K562 (cell line): ENCODE results near the gene CPNE6. TPM values are rescaled to one million over a fixed set of nuclear protein-coding genes. Genes with fewer than 3 reads are reported as not detected.

Experiments
- CREB1 ChIP-seq, 2 experiments: sonication (generic) in 1 of 2; formaldehyde crosslinking in 1 of 2; IDR thresholded peaks; 2 replicates each; pipeline versions ENCODE4 v1.6.1 to v1.8.0; 2012 to 2022; ENCODE audit warnings: inconsistent platforms in 1 of 2, mild to moderate bottlenecking in 1 of 2, missing genetic modification reagents in 1 of 2, moderate library complexity in 1 of 2
- ETV5 ChIP-seq: sonication (generic); formaldehyde crosslinking; IDR thresholded peaks from 2 replicates; pipeline ENCODE4 v1.4.0; 2020; ENCODE audit warnings: low read depth, mild to moderate bottlenecking, missing genetic modification reagents
- GABPA ChIP-seq: fragments of 200-800 bp; sonication (Bioruptor generic); conservative IDR thresholded peaks from 2 replicates; pipeline ENCODE4 v1.6.1; 2016; ENCODE audit warnings: low read depth, missing genetic modification characterization, missing compliant biosample characterization
- HMG20A ChIP-seq: fragments of 450-650 bp; formaldehyde crosslinking; conservative IDR thresholded peaks from 2 replicates; pipeline ENCODE4 v1.4.0; 2020; ENCODE audit warnings: mild to moderate bottlenecking, mixed read lengths
- JUND ChIP-seq, 2 experiments: IDR thresholded peaks; 2 replicates in 1 of 2; 3 replicates in 1 of 2; pipeline ENCODE4 v1.6.1; 2011; ENCODE audit warnings: borderline replicate concordance in 2 of 2, low read depth in 2 of 2, low read length in 2 of 2, improper control_type of control experiment in 1 of 2, missing biosample characterization in 1 of 2, missing genetic modification characterization in 1 of 2, missing genetic modification reagents in 1 of 2
- KLF10 ChIP-seq: fragments of 250-450 bp; sonication (Bioruptor Pico); IDR thresholded peaks from 2 replicates; pipeline ENCODE4 v1.6.1; 2021; ENCODE audit warnings: matching md5 sums
- KLF6 ChIP-seq: fragments of 250-450 bp; sonication (Bioruptor Pico); IDR thresholded peaks from 2 replicates; pipeline ENCODE4 v1.4.0; 2020; ENCODE audit warnings: mild to moderate bottlenecking, moderate library complexity, borderline replicate concordance
- NFXL1 ChIP-seq: fragments of 450-650 bp; formaldehyde crosslinking; IDR thresholded peaks from 2 replicates; pipeline ENCODE4 v1.4.0; 2021; ENCODE audit warnings: mild to moderate bottlenecking
- POU5F1 ChIP-seq: fragments of 150-350 bp; IDR thresholded peaks from 2 replicates; pipeline ENCODE4 v1.6.1; 2014; ENCODE audit warnings: borderline replicate concordance, low read length, low read depth, mild to moderate bottlenecking; ENCODE audit not compliant: partially characterized antibody
- SMAD1 ChIP-seq: fragments of 150-350 bp; IDR thresholded peaks from 2 replicates; pipeline ENCODE4 v1.6.1; 2014; ENCODE audit warnings: low read length, low read depth; ENCODE audit not compliant: partially characterized antibody
- STAT5B ChIP-seq: fragments of 250-450 bp; sonication (Bioruptor Pico); IDR thresholded peaks from 2 replicates; pipeline ENCODE4 v1.8.0; 2021; ENCODE audit warnings: mild to moderate bottlenecking, inconsistent platforms
- TAF7 ChIP-seq: fragments of 450-650 bp; IDR thresholded peaks from 2 replicates; pipeline ENCODE4 v1.6.1; 2016; ENCODE audit warnings: missing genetic modification characterization, missing compliant biosample characterization
- TAF9B ChIP-seq: fragments of 450-650 bp; IDR thresholded peaks from 2 replicates; pipeline ENCODE4 v1.6.1; 2018; ENCODE audit warnings: mild to moderate bottlenecking; ENCODE audit not compliant: partially characterized antibody
- TRIM24 ChIP-seq, 2 experiments: fragments of 450-650 bp; IDR thresholded peaks; 2 replicates each; pipeline ENCODE4 v1.6.1; 2016
- ZBED1 ChIP-seq: IDR thresholded peaks from 2 replicates; pipeline ENCODE4 v1.6.1; 2014
- ZBTB7A ChIP-seq: IDR thresholded peaks from 2 replicates; pipeline ENCODE4 v1.6.1; 2011; ENCODE audit warnings: low read depth, mild to moderate bottlenecking, low read length, moderate library complexity, borderline replicate concordance; ENCODE audit not compliant: control insufficient read depth
- ZEB2 ChIP-seq: fragments of 450-650 bp; IDR thresholded peaks from 2 replicates; pipeline ENCODE4 v1.6.1; 2016
- ZNF134 ChIP-seq: fragments of 250-450 bp; sonication (Bioruptor Pico); conservative IDR thresholded peaks from 2 replicates; pipeline ENCODE4 v1.4.0; 2020
- ZNF436 ChIP-seq: fragments of 250-450, 450-650 bp; sonication (Bioruptor Pico); formaldehyde crosslinking; IDR thresholded peaks from 2 replicates; pipeline ENCODE4 v1.7.0; 2020; ENCODE audit warnings: mild to moderate bottlenecking
- ZNF717 ChIP-seq: fragments of 250-450 bp; sonication (Bioruptor Pico); IDR thresholded peaks from 2 replicates; pipeline ENCODE4 v1.5.0; 2021
- ZNF77 ChIP-seq: fragments of 250-450 bp; sonication (Bioruptor Pico); IDR thresholded peaks from 2 replicates; pipeline ENCODE4 v1.5.0; 2020
- polyA plus RNA-seq, 8 experiments: library from polyadenylated mRNA; depleted of rRNA in 4 of 8; stranded (reverse) in 5 of 8; unstranded in 3 of 8; fragments of >200 nt; fragmentation: Nextera tagmentation in 2 of 8; fragmentation: Illumina TruSeq in 1 of 8; extraction: Ambion mirVana in 2 of 8; extraction: Trizol in 1 of 8; gene quantifications; 2 replicates each; pipeline versions ENCODE4 v1.2.1 to v1.2.3, GENCODE V29; 2011 to 2014; ENCODE audit warnings: inconsistent platforms in 1 of 8, missing spikeins in 1 of 8
- total RNA-seq, 7 experiments: library from RNA; depleted of rRNA in 6 of 7; stranded (reverse); fragments of >200 nt in 6 of 7; fragmentation: Illumina TruSeq in 2 of 7; extraction: Trizol in 2 of 7; gene quantifications; 2 replicates each; pipeline versions ENCODE4 v1.2.1 to v1.2.3, GENCODE V29; 2011 to 2021; ENCODE audit warnings: low replicate concordance in 1 of 7
- TF ChIP-seq, protein P1 (sequence below): fragments of 250-450 bp; sonication (Bioruptor Pico); IDR thresholded peaks from 2 replicates; pipeline ENCODE4 v1.9.0; 2021; ENCODE audit warnings: mild to moderate bottlenecking, inconsistent platforms
- TF ChIP-seq, protein P2 (sequence below): fragments of 250-450 bp; sonication (Bioruptor Pico); IDR thresholded peaks from 2 replicates; pipeline ENCODE4 v1.4.0; 2020; ENCODE audit warnings: mild to moderate bottlenecking
- TF ChIP-seq, protein P3 (sequence below): fragments of 250-450 bp; sonication (Bioruptor Pico); IDR thresholded peaks from 2 replicates; pipeline ENCODE4 v1.8.0; 2022; ENCODE audit warnings: moderate library complexity, mild to moderate bottlenecking, inconsistent platforms

The CPNE6 gene
- total and polyA plus RNA-seq, 9 of the 15 experiments (the other 6 are each of a cell fraction or from before 2014, with no cell fraction given), result not detected

GRCh38 chr14:24113801-24114531 lies 42.6 kb downstream of the CPNE6 start (continued):
- TF ChIP-seq NFXL1 (CRISPR knock-in tag) (no peak), TAF7 (tag) (peak; percentile 28; the same call in 1 of the 2 replicates), ZNF436 (CRISPR knock-in tag) (no peak), ZNF77 (CRISPR knock-in tag) (no peak), JUND (IDR thresholded peaks at IDR 0.05; ENCODE audit: borderline replicate concordance, low read depth, low read length) (0 out of 2 replicates have a peak, but pooled peaks have one; percentile 1), JUND (tag; IDR thresholded peaks at IDR 0.05; ENCODE audit: borderline replicate concordance, low read depth, low read length) (no peak), KLF10 (CRISPR knock-in tag) (no peak), ZNF134 (no peak), POU5F1 (no peak), HMG20A (CRISPR knock-in tag) (no peak), SMAD1 (peak; percentile 29), CREB1 (IDR thresholded peaks at IDR 0.05) (peak; percentile 26; the same call in 1 of the 2 replicates), CREB1 (CRISPR knock-in tag; IDR thresholded peaks at IDR 0.05) (no peak), STAT5B (CRISPR knock-in tag) (no peak), TAF9B (no peak), GABPA (tag) (peak; percentile 91), KLF6 (CRISPR knock-in tag) (0 out of 2 replicates have a peak, but pooled peaks have one; percentile 13), ZBED1 (0 out of 2 replicates have a peak, but pooled peaks have one; percentile 24), ZNF717 (CRISPR knock-in tag) (no peak), ZEB2 (no peak), ZBTB7A (peak; percentile 67; the same call in 1 of the 2 replicates), TRIM24 (IDR thresholded peaks at IDR 0.05) (0 out of 4 replicates have a peak, but pooled peaks of 1 of the 2 experiments have one; percentile 16), ETV5 (CRISPR knock-in tag) (peak; percentile 84)
- TF ChIP-seq, protein P1, sequence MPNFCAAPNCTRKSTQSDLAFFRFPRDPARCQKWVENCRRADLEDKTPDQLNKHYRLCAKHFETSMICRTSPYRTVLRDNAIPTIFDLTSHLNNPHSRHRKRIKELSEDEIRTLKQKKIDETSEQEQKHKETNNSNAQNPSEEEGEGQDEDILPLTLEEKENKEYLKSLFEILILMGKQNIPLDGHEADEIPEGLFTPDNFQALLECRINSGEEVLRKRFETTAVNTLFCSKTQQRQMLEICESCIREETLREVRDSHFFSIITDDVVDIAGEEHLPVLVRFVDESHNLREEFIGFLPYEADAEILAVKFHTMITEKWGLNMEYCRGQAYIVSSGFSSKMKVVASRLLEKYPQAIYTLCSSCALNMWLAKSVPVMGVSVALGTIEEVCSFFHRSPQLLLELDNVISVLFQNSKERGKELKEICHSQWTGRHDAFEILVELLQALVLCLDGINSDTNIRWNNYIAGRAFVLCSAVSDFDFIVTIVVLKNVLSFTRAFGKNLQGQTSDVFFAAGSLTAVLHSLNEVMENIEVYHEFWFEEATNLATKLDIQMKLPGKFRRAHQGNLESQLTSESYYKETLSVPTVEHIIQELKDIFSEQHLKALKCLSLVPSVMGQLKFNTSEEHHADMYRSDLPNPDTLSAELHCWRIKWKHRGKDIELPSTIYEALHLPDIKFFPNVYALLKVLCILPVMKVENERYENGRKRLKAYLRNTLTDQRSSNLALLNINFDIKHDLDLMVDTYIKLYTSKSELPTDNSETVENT (CRISPR knock-in tag), result no peak
- TF ChIP-seq, protein P2, sequence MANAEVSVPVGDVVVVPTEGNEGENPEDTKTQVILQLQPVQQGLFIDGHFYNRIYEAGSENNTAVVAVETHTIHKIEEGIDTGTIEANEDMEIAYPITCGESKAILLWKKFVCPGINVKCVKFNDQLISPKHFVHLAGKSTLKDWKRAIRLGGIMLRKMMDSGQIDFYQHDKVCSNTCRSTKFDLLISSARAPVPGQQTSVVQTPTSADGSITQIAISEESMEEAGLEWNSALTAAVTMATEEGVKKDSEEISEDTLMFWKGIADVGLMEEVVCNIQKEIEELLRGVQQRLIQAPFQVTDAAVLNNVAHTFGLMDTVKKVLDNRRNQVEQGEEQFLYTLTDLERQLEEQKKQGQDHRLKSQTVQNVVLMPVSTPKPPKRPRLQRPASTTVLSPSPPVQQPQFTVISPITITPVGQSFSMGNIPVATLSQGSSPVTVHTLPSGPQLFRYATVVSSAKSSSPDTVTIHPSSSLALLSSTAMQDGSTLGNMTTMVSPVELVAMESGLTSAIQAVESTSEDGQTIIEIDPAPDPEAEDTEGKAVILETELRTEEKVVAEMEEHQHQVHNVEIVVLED (CRISPR knock-in tag), result peak; percentile 10; the same call in 1 of the 2 replicates
- TF ChIP-seq, protein P3, sequence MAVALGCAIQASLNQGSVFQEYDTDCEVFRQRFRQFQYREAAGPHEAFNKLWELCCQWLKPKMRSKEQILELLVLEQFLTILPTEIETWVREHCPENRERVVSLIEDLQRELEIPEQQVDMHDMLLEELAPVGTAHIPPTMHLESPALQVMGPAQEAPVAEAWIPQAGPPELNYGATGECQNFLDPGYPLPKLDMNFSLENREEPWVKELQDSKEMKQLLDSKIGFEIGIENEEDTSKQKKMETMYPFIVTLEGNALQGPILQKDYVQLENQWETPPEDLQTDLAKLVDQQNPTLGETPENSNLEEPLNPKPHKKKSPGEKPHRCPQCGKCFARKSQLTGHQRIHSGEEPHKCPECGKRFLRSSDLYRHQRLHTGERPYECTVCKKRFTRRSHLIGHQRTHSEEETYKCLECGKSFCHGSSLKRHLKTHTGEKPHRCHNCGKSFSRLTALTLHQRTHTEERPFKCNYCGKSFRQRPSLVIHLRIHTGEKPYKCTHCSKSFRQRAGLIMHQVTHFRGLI (CRISPR knock-in tag), result no peak
